DMS153 (cell line): ENCODE results near the gene TESK1.

Experiments used
- DNase-seq: peaks from one replicate; lab custom pipeline; 2025; lab: John Stamatoyannopoulos, UW

The TESK1 gene, protein sequence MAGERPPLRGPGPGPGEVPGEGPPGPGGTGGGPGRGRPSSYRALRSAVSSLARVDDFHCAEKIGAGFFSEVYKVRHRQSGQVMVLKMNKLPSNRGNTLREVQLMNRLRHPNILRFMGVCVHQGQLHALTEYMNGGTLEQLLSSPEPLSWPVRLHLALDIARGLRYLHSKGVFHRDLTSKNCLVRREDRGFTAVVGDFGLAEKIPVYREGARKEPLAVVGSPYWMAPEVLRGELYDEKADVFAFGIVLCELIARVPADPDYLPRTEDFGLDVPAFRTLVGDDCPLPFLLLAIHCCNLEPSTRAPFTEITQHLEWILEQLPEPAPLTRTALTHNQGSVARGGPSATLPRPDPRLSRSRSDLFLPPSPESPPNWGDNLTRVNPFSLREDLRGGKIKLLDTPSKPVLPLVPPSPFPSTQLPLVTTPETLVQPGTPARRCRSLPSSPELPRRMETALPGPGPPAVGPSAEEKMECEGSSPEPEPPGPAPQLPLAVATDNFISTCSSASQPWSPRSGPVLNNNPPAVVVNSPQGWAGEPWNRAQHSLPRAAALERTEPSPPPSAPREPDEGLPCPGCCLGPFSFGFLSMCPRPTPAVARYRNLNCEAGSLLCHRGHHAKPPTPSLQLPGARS

DNA sequence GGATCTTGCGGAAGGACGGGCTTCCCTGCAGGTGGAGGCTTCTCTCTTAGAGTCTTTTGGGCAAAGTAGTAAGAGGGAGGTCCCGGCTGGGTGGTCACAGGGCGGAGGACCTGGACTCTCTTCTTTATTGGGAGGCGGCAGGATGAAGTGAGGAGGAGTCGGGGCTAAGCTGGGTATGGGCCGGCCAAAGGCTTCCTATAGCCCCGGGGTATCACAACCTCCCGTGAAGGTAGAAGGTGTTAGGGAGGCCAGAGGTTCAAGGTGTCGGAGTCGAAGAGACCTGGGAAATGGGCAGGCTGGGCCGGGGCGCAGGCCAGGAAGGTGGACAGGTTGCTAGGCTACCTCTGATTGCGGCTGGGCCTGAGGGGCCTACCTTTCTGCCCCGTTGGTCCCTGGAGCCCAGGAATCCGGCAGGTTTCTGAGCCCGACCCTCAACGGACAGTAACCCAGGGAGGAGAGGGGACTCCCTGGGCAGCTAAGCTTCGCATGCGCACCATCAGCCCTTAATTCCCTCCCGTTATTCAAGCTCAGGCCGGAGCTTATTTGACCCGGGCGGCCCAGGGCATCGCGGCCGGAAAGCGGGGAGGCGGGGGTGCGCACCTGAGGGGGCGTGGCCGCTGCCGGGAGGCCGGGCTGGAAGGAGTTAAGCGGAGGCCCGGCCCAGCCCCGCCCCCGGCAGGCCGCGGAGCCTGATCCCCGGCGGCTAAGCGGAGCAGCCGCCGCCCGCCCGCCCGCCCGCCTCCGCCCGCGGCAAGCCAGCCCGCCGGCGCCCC lies at the start of gene TESK1:
Gene TESK1, plus strand, starts transcription at position 685 of the 773 bp plus-strand sequence. CDS start 358 bp downstream, outside the sequence.
- peak; percentile 55 for DNase-seq

DNA sequence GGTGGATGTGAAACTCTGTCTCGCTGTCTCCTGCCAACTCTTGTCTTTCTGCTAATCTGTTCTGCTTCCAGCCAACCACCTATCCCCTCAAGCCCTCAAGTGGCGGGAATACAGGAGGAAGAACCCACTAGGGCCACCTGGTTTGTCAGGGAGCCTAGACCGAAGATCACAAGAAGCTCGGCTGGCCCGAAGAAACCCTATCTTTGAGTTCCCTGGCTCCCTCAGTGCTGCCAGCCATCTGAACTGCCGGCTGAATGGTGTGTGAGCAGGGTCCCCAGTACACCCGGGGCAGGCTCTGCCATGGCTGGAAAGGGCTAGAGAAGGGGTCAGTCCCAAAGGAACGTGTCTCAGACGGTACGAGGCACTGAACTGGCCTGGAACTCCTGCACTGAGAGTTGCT lies 49.2 kb upstream of the TESK1 start:
- no peak for DNase-seq

DNA sequence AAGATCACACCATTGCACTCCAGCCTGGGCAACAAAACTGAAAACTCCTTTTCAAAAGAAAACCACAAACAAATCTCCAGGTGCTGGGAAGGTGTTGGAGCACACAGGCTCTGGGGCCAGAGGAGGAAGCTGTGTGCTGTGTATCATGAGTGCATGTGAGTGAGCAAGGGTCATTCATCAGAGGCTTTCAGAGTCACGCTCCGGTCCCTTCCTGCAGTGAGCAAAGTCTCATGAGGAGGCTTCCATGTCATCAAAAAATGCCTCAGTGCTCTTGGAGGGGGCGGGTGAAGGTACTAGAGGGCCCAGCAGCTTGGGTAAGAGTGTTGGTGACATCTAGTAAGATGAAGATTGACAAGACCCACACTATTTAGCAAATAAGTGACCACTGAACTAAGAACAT lies 48.3 kb upstream of the TESK1 start:
- DNase-seq, result no peak

DNA sequence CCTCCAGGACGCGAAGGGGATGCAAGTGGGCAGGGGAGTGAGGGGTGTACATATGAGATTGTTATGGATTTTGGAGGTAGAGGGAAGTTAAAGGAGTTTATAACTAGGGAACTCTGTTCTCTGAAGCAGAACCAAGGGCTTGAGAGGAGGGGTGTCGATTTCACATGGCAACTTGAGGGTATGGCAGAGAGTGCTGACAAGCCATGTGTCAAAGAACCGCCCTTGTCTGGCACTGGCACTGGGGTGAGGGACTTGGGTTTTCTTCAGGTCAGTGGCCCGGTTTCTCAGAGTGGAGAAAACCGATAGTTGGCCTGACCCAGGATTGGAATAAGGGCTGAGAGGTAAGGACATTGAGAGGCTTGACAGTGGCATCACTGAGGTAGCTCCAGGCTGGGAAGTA lies 47.7 kb upstream of the TESK1 start:
- no peak for DNase-seq

DNA sequence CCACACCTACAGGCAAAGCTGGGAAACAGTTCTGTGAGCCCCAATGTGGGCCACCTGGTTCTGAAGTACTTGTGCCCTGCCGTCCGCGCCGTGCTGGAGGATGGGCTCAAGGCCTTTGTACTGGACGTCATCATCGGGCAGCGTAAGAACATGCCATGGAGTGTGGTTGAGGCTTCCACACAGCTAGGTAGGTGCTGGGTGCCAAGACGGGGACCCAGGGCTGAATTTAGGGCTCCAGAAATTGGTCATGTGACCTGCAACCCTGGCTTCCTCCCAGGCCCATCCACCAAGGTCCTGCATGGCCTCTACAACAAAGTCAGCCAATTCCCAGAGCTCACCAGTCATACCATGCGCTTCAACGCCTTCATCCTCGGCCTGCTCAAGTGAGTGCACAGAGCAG lies 46.9 kb upstream of the TESK1 start:
- no peak for DNase-seq

DNA sequence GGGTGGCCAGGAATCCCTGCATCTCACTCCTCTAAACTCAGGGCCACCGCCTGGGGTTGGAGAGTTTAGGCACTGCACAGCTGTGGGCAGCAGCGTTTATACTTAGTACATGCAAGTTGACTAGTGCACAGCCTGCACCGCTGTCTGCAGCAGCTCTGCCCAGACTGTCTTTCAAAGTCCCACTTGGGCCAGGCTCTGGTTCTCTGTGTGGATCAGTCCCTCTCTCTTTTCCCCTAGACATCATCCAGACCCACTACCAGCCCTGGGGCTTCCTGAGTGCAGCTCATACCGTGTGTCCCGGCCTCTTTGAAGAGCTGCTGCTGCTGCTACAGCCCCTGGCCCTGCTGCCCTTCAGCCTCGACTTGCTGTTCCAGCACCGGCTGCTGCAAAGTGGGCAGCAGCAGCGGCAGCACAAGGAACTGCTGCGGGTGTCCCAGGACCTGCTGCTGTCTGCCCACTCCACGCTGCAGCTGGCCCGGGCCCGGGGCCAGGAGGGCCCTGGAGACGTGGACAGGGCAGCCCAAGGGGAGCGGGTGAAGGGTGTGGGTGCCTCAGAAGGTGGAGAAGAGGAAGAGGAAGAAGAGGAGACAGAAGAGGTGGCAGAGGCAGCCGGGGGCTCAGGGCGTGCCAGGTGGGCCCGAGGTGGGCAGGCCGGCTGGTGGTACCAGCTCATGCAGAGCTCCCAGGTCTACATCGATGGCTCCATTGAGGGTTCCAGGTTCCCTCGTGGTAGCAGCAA lies 45.1 kb upstream of the TESK1 start:
- DNase-seq, result no peak

DNA sequence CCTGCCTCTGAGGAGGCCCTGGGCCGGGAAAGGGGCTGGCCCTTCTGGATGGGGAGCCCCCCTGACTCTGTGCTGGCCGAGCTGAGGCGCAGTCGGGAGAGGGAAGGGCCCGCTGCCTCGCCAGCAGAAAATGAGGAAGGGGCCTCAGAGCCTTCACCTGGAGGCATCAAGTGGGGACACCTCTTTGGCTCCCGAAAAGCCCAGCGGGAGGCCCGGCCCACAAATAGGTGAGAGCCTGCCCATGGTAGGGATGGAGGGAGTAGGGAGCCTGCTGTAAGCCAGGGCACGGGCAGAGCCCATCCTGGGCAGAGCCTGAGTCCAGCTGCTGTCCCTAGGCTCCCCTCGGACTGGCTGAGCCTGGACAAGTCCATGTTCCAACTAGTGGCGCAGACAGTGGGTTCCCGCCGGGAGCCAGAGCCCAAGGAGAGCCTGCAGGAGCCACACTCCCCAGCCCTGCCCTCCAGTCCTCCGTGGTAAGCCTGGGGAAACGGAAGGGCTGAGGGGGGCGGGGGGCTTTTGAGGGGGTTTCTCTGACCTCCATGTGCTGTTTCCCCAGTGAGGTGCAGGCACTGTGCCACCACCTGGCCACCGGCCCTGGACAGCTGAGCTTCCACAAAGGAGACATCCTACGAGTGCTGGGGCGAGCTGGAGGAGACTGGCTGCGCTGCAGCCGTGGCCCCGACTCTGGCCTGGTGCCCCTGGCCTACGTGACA lies 44.3 kb upstream of the TESK1 start:
- no peak for DNase-seq

DNA sequence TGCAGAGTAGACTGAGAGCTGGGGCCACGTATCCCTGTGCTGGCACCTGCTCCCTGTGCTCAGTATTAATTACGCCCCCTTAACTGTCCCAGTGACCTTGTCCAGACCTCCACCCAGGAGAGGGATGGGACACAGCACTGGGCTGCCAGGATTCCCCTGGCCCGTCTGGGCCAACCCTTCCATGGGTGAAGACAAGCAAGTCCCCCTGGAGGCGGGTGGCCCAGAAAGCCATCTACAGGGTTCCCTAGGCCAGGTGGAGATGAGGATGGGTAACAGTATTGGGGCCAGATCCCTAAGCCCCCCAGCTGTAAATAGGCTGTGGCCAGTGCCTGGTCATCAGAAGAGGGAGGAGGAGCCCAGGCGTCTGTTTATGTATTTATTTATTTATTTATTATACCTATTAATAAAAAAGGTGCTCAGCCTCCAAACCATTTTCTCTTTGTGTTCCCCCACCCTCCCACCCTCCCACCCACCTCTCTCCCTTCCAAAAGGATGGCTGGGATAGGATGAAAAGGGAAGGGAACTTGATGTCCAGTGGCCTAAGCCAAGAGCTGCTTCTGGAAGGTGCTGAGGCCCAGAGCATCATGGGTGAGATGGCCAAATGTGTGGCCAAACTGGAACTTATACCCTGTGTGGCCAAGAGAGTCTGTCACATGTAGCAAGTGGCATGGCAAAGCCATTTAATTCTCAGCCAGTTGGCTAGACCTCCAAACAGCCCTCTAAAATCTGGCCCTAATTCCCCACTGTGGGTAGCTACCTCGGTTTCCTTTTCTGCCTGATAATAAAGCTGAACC lies 43.4 kb upstream of the TESK1 start:
- no peak for DNase-seq

DNA sequence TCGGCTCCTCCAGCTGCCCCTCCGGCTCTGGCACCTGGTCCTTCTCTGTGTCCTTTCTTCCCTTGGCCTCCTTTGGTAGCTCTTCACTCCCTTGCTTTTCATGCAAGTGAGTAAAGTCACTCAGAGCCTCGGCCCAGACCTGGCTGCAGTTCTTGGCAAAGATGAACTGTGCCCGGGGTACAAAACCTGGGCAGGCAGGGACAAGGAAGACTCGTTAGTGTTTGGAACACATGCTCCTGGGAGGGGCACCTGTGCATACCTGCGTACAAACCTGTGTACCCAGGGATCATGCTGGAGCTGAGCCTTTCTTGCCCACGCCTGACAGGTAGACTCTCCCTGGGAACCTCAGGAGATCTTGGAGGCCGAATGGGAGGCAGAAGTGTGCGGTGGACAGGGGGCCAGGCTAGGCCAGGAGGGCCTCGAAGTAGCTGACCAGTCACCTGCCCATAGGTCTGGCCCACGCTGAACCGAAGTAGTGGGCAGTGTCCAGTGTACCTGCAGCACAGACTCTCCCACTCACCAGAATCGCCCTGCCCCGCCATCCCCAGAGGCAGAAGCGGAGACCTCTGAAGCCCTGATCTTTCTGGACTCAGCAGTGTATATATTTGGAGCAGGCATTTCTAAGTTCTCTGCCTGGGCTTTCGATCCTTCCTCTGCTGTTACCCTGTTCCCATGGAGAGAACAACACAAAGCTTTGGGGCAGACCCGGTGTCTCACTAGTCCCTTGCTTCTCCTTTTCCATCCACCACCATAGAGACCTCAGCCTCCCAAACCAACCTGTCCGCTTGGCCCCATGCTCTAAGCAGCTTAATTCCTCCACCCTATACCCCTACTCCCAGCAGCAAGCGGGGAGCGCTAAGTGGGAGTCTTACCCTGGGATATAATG lies 41.9 kb upstream of the TESK1 start:
- DNase-seq, result no peak

DNA sequence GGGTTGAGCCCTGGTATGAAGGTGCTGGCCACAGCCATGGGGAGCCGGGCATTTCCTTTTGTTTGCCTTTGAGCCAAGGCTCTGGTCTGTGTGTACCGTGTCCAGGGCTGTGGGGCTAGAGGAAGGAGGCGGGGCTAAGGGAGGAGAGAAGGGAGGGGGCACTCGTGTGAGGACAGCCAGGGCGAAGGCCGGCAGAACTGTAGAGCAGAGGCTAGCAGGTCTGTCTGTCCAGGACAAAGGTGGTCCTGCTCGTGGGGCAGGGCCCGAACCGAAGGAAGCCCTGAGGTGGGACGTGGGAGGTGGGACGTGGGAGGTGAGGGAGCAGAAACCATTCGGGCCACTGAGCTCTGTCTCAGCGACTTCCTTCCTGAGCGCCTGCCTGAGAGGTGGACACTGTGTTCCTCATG lies 41.3 kb upstream of the TESK1 start:
- DNase-seq, result no peak

DNA sequence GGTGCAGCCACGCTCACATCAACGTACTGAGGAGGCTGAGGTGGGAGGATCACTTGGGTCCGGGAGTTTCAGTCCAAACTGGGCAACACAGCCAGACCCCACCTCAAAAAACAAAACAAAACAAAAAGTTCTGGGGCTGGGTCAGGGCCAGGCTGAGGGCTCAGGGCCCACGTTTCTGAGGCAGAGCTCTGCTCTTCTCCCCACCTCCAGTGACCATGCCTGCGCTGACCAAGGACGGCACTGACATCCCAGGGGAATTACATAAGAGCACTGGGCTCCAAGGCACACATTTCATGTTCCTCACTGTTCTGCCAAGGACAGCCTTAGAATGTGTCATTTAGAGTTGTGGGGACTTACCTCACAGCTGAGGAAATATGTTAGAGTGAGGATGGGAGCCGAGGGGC lies 40.4 kb upstream of the TESK1 start:
- DNase-seq, result no peak

DNA sequence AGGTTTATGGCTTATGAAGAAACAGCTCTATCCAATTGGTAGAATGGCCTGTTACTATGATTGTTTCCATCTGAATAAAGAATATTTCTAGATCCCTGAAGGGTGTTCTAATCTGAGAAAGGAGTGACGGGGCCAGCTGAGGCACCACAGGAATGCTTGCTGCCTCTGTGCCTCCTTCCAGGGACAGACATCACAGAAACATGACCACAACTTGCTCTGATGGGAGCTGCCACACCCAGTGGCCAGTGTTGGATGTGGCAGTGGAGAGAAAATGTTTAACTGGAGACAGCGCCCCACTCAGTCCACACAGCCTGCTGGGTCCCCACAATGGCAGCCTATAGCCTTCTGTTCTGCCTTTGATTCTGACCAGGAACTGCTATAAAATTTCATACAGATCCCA lies 38.6 kb upstream of the TESK1 start:
- DNase-seq, result no peak

DNA sequence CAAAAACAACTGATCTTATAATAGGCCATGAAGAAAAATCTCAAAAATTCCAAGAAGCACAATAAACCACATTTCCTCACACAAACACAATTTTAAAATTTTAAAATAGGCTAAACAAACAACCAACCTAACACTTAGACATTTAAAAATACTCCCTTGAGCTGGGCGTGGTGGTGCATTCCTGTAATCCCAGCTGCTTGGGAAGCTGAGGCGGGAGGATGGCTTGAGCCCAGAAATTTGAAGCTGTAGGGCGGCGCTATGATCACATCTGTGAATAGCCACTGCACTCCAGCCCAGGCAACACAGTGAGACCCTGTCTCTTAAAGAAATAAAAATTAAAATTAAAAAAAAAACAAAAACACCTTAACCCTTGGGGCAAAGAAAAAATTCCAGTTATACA lies 36.9 kb upstream of the TESK1 start:
- DNase-seq, result no peak

DNA sequence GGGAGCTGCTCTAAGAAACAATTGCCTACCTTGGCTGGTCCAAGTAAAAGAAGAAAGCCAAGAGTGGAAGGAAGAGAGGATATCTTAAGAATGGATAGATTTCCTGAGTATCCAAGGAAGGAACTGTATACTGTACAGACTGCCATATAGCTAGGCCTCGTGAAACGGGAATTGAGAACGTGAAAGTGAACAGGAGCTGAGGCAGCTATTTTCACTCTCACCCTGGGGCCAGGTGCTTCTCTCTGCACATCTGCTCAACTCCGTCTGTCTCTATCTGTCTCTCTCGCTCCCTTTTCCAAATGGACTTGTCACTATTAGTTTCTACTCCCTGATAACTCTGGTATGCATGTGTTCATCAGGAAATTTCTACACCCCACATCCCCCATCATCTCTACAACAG lies 35.9 kb upstream of the TESK1 start:
- DNase-seq, result no peak

DNA sequence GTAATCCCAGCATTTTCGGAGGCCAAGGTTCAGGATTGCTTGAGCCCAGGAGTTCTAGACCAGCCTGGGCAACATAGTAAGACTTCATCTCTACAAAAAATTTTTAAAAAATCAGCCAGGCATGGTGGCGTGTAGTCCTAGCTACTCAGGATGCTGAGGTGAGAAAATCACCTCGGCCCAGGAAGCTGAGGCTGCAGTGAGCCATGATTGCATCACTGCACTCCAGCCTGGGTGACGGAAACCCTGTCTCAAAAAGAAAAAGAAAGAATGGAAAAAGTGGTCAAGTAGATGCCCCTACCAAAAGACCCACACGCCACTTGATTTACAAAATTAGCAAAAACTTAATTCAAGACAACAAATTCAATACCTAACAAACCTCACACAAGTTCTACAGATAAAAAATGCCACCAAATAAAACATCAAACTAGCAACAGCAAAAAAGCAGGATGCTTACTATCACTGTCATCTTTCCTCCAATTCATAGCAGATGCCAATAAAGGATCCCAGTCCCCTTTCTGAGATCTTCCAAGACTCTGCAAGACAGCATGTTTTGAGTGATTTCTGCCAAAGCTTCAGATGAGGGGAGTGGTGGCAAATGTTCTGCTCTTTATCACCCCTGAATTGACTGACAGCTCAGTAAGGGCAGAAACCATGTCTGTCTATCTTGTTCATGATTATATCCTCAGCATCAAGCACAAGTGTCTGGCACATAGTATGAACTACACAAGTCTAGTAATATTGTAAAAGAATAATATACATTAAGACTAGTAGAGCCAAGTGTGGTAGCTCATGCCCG lies 34.2 kb upstream of the TESK1 start:
- DNase-seq, result no peak

DNA sequence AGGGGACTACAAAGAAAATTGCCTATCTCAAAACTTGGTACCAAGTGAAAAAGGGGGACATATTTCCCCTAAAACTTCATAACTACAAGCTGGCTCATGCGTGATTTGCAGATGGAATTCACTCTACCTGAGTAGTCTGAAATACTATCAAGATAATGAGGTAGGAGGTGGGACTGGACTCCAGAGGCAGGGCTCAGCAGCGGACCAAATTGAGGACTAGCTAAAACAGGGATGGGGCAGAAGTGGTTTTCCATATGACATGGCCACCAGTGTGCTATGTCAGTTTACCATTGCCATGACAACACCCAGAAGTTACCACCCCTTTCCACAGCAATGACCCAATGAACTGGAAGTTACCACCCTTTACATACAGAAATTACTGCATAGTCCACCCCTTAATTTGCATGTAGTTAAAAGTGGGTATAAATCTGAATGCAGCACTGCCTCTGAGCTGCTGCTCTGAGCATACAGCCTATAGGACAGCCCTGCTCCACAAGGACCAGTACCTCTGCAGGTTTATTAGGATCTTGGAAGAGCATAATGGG lies 30.4 kb upstream of the TESK1 start:
- no peak for DNase-seq

DNA sequence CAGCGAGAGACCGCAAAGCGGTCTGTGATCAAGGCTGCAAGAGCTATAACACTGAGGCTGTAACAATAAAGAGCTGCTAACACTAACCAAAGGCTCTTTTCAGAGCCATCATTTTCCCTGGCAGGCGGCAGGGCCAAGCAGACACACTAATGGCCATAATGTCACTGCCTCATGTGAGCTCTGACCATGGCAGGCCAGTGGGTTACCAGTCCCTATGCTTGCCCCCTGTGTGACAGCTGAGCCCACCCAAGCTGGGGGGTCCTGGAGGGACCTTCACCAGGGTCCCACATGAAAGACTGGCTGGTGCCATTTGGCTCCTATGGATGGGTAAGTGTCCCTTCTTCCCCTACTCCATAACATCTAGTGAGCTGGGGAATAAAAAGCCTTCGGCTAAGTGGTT lies 29.6 kb upstream of the TESK1 start:
- no peak for DNase-seq

DNA sequence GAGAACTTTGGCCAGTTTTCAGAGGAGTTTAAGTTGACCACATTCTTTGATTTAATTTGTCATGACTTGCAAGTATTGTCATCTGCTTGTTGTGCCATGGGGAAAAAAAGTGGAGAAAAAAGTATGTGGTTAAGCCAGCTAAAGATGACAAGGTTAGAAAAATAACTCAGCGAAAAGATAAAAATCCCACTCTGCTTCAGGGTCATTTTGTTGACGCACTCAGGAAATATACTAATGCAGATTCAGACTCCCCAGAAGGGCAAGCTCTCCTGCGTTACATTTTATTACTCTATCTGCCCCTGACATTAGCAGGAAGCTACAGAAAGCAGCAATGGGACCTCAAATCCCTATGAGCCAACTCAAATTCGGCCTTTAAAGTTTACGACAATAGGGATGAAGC lies 27.6 kb upstream of the TESK1 start:
- DNase-seq, result no peak

DNA sequence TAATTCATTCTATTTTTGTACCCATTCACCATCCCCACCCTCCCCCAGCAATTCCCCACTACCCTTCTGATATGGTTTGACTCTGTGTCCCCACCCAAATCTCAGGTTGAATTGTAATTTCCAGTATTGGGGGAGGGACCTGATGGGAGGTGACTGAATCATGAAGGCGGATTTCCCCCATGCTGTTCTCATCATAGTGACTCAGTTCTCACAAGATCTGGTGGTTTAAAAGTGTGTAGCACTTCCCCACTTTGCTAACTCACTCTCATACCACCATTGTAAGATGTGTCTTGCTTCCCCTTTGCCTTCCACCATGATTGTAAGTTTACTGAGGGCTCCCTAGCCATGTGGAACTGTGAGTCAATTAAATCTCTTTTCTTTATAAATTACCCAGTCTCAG lies 25.9 kb upstream of the TESK1 start:
- DNase-seq, result no peak
